ENCODE measurements around the gene NUP188. TPM values are rescaled to one million over a fixed set of nuclear protein-coding genes. Genes with fewer than 3 reads are reported as not detected.
A peak's percentile ranks its signal among the peaks of the same experiment; 100 is the strongest.

NUP188 gene
- total RNA-seq, 1 experiment from 2014 or later = 98.9 TPM

DNA sequence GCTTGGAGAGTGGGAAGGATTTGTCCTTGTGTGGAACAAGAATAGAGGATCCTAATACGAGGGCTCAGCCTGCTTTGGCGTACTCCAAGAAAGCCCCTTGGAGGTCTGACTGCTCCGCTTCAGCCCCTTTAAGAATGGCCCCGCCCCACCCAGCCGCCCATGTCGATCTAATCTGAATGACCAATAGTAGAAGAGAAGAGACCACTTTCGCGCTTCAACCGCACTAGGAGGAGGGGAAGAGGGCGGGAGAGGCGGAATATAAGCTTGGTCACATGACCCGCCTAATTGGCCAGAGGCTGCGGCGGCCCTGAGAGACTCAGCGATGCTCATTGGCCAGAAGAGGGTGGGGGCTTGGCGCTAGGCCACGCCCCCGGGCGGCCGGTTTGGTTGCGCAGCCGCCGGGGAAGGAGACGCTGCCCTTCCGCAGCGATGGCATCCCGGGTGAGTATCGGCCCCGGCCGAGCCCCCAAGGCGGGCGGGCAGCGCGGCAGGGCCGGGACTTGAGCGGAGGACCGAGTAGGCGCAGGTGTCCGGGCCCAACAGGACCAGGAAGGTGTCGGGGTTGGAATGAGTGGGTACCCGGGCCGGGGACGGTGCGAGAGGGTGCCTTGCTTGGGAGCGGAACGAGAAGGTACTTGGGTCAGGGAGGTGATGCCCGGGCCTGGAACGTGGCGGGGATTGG, 88.9 kb downstream of the NUP188 start, which contains the start of gene MIGA2:
Gene MIGA2 (plus strand): TSS at position 386 of the 682 bp plus-strand sequence. CDS start 3,969 bp downstream, outside the sequence.
- H3K27ac Mint-ChIP-seq = peak within 1 kb of the TSS; percentile 92
- TF ChIP-seq, protein P1, sequence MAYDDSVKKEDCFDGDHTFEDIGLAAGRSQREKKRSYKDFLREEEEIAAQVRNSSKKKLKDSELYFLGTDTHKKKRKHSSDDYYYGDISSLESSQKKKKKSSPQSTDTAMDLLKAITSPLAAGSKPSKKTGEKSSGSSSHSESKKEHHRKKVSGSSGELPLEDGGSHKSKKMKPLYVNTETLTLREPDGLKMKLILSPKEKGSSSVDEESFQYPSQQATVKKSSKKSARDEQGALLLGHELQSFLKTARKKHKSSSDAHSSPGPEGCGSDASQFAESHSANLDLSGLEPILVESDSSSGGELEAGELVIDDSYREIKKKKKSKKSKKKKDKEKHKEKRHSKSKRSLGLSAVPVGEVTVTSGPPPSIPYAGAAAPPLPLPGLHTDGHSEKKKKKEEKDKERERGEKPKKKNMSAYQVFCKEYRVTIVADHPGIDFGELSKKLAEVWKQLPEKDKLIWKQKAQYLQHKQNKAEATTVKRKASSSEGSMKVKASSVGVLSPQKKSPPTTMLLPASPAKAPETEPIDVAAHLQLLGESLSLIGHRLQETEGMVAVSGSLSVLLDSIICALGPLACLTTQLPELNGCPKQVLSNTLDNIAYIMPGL (CRISPR knock-in tag; IDR thresholded peaks at IDR 0.05) = 0 out of 2 replicates have a peak, but pooled peaks have one; percentile 61
- TF ChIP-seq IRF1 (CRISPR knock-in tag; IDR thresholded peaks at IDR 0.05) = 0 out of 2 replicates have a peak, but pooled peaks have one; percentile 45
- TF ChIP-seq SP1 (CRISPR knock-in tag; conservative IDR thresholded peaks at IDR 0.05) = peak; percentile 98
- TF ChIP-seq NFYB (CRISPR knock-in tag; conservative IDR thresholded peaks at IDR 0.05; ENCODE audit: low read depth) = peak; percentile 54; the same call in 1 of the 2 replicates
- TF ChIP-seq, protein P2, sequence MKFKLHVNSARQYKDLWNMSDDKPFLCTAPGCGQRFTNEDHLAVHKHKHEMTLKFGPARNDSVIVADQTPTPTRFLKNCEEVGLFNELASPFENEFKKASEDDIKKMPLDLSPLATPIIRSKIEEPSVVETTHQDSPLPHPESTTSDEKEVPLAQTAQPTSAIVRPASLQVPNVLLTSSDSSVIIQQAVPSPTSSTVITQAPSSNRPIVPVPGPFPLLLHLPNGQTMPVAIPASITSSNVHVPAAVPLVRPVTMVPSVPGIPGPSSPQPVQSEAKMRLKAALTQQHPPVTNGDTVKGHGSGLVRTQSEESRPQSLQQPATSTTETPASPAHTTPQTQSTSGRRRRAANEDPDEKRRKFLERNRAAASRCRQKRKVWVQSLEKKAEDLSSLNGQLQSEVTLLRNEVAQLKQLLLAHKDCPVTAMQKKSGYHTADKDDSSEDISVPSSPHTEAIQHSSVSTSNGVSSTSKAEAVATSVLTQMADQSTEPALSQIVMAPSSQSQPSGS (CRISPR knock-in tag; IDR thresholded peaks at IDR 0.05; ENCODE audit: borderline replicate concordance, low read depth) = no peak
- peak; percentile 28; the same call in 1 of the 2 replicates for TF ChIP-seq SMAD3 (CRISPR knock-in tag; IDR thresholded peaks at IDR 0.05; ENCODE audit: borderline replicate concordance)
- TF ChIP-seq TP53 (CRISPR knock-in tag; IDR thresholded peaks at IDR 0.05) = no peak
- no peak for TF ChIP-seq RELA (CRISPR knock-in tag; IDR thresholded peaks at IDR 0.05; ENCODE audit: borderline replicate concordance)
- TF ChIP-seq, protein P3, sequence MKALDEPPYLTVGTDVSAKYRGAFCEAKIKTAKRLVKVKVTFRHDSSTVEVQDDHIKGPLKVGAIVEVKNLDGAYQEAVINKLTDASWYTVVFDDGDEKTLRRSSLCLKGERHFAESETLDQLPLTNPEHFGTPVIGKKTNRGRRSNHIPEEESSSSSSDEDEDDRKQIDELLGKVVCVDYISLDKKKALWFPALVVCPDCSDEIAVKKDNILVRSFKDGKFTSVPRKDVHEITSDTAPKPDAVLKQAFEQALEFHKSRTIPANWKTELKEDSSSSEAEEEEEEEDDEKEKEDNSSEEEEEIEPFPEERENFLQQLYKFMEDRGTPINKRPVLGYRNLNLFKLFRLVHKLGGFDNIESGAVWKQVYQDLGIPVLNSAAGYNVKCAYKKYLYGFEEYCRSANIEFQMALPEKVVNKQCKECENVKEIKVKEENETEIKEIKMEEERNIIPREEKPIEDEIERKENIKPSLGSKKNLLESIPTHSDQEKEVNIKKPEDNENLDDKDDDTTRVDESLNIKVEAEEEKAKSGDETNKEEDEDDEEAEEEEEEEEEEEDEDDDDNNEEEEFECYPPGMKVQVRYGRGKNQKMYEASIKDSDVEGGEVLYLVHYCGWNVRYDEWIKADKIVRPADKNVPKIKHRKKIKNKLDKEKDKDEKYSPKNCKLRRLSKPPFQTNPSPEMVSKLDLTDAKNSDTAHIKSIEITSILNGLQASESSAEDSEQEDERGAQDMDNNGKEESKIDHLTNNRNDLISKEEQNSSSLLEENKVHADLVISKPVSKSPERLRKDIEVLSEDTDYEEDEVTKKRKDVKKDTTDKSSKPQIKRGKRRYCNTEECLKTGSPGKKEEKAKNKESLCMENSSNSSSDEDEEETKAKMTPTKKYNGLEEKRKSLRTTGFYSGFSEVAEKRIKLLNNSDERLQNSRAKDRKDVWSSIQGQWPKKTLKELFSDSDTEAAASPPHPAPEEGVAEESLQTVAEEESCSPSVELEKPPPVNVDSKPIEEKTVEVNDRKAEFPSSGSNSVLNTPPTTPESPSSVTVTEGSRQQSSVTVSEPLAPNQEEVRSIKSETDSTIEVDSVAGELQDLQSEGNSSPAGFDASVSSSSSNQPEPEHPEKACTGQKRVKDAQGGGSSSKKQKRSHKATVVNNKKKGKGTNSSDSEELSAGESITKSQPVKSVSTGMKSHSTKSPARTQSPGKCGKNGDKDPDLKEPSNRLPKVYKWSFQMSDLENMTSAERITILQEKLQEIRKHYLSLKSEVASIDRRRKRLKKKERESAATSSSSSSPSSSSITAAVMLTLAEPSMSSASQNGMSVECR (CRISPR knock-in tag; IDR thresholded peaks at IDR 0.05; ENCODE audit: borderline replicate concordance) = peak; percentile 91
- TF ChIP-seq GRHL2 (CRISPR knock-in tag; IDR thresholded peaks at IDR 0.05; ENCODE audit: insufficient replicate concordance, severe bottlenecking) = no peak
- peak; percentile 43; the same call in 1 of the 2 replicates for TF ChIP-seq PRDM15 (CRISPR knock-in tag; IDR thresholded peaks at IDR 0.05)
- peak; percentile 97 for TF ChIP-seq USF2 (CRISPR knock-in tag; IDR thresholded peaks at IDR 0.05)
- TF ChIP-seq JAZF1 (CRISPR knock-in tag; IDR thresholded peaks at IDR 0.05) = no peak
- TF ChIP-seq ETV6 (CRISPR knock-in tag; IDR thresholded peaks at IDR 0.05) = peak; percentile 72; the same call in 1 of the 2 replicates
- 0 out of 2 replicates have a peak, but pooled peaks have one; percentile 69 for TF ChIP-seq TEAD1 (CRISPR knock-in tag; IDR thresholded peaks at IDR 0.05)
- peak; percentile 64; the same call in 1 of the 2 replicates for TF ChIP-seq FOXK1 (CRISPR knock-in tag; IDR thresholded peaks at IDR 0.05)
- TF ChIP-seq FOXP1 (CRISPR knock-in tag; IDR thresholded peaks at IDR 0.05; ENCODE audit: borderline replicate concordance) = peak; percentile 56; the same call in 1 of the 2 replicates
- TF ChIP-seq KAT7 (CRISPR knock-in tag; IDR thresholded peaks at IDR 0.05; ENCODE audit: borderline replicate concordance) = 0 out of 2 replicates have a peak, but pooled peaks have one; percentile 30
- TF ChIP-seq FOXP4 (CRISPR knock-in tag; IDR thresholded peaks at IDR 0.05) = peak; percentile 87

More for the DNA sequence above, 88.9 kb downstream of the NUP188 start, which contains the start of gene MIGA2:
- peaks cover 15% of the 10 kb centered on the region for H3K4me1 Mint-ChIP-seq
- H3K4me3 Mint-ChIP-seq = peak within 1 kb of the TSS; percentile 96
- DNase-seq (ENCODE audit: low spot score) = peak; percentile 97
- ChIA-PET POLR2A (interaction anchor here (0.5 to 0.6 kb wide), 4 partner anchors 30 to 318 kb away, joined by 3 to 5 read pairs (median 3); partner anchors contain the start of gene DOLPP1), CTCF (interaction anchor here (0.6 to 1.7 kb wide), 15 partner anchors 8 to 701 kb away, joined by 3 to 8 read pairs (median 3); partner anchors contain the start of genes ENDOG, SH3GLB2, SPOUT1 and ZDHHC12)
- ATAC-seq = peak; percentile 95
- no peaks in the 10 kb centered on the region for H3K27me3 Mint-ChIP-seq (ENCODE audit: low read depth)
- H3K9me3 Mint-ChIP-seq = no peaks in the 10 kb centered on the region
- 0 out of 2 replicates have a peak, but pooled peaks cover 3% of the 10 kb centered on the region for H3K36me3 Mint-ChIP-seq

Data from WTC11 (cell line).